Upper lobe of left lung (tissue), 4 donors: ENCODE results near the gene FABP2.

Source experiments
- POLR2A ChIP-seq, 4 donors: fragments of 450-650 bp; IDR thresholded peaks; one replicate each; pipeline ENCODE4 v1.5.1; 2016 to 2017; ENCODE audit warnings: antibody characterized with exemption in 4 of 4, mild to moderate bottlenecking in 2 of 4
- POLR2AphosphoS5 ChIP-seq, 2 donors: sonication (generic); formaldehyde crosslinking; IDR thresholded peaks; one replicate each; pipeline ENCODE4 v1.5.1; 2017; ENCODE audit warnings: antibody characterized with exemption in 2 of 2
- TF ChIP-seq, protein P1 (sequence below), 6 experiments: fragments of 450-650 bp in 4 of 6; fragments of 200-600 bp in 2 of 6; sonication (generic) in 2 of 6; IDR thresholded peaks; one replicate each; pipeline ENCODE4 v1.5.1; 2016 to 2019; ENCODE audit warnings: antibody characterized with exemption in 6 of 6

DNA sequence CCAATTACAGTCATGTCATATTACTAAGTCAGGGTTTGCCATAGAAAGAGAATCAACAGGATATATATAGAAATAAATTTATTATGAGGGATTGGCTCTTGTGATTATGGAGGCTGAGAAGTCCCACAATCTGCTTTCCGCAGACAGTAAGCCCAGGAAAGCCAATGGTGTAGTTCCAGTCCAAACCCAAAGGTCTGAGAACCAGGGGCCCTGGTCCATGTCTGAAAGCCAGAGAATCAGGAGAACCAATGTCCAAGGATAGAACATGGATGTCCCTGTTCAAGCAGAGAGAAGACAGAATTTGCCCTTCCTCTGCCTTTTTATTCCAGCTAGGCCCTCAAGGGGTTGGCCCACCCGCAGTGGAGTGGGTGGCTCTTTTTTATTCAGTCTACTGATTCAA lies 25.6 kb downstream of the FABP2 start:
- TF ChIP-seq, protein P1, sequence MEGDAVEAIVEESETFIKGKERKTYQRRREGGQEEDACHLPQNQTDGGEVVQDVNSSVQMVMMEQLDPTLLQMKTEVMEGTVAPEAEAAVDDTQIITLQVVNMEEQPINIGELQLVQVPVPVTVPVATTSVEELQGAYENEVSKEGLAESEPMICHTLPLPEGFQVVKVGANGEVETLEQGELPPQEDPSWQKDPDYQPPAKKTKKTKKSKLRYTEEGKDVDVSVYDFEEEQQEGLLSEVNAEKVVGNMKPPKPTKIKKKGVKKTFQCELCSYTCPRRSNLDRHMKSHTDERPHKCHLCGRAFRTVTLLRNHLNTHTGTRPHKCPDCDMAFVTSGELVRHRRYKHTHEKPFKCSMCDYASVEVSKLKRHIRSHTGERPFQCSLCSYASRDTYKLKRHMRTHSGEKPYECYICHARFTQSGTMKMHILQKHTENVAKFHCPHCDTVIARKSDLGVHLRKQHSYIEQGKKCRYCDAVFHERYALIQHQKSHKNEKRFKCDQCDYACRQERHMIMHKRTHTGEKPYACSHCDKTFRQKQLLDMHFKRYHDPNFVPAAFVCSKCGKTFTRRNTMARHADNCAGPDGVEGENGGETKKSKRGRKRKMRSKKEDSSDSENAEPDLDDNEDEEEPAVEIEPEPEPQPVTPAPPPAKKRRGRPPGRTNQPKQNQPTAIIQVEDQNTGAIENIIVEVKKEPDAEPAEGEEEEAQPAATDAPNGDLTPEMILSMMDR (IDR thresholded peaks at IDR 0.05), result no peak
- TF ChIP-seq POLR2A (IDR thresholded peaks at IDR 0.05) (no peak), POLR2AphosphoS5 (IDR thresholded peaks at IDR 0.05) (no peak)
